Duodenal mucosa (tissue), 2 donors: ENCODE data around the gene LRRC52.

Experiments used
- H3K27ac ChIP-seq: one replicate; pipeline ENCODE4 v1.7.0; 2013; ENCODE audit warnings: low read depth, low read length
- H3K27me3 ChIP-seq, 2 donors: one replicate each; pipeline ENCODE4 v1.7.0; 2013; ENCODE audit warnings: low read length in 2 of 2, control low read depth in 1 of 2; ENCODE audit not compliant: insufficient read depth in 2 of 2, control insufficient read depth in 1 of 2
- H3K36me3 ChIP-seq, 2 donors: one replicate each; pipeline ENCODE4 v1.7.0; 2013; ENCODE audit warnings: low read length in 2 of 2, control low read depth in 1 of 2; ENCODE audit not compliant: insufficient read depth in 2 of 2, control insufficient read depth in 1 of 2
- H3K4me1 ChIP-seq, 2 donors: one replicate each; pipeline ENCODE4 v1.7.0; 2013; ENCODE audit warnings: low read length in 2 of 2, control low read depth in 1 of 2; ENCODE audit not compliant: insufficient read depth in 2 of 2, control insufficient read depth in 1 of 2
- H3K4me3 ChIP-seq, 2 donors: one replicate each; pipeline ENCODE4 v1.7.0; 2013; ENCODE audit warnings: low read length in 2 of 2, low read depth in 1 of 2
- H3K9ac ChIP-seq, 2 donors: one replicate each; pipeline ENCODE4 v1.7.0; 2013; ENCODE audit warnings: low read length in 2 of 2, low read depth in 1 of 2
- H3K9me3 ChIP-seq, 2 donors: one replicate each; pipeline ENCODE4 v1.7.0; 2013; ENCODE audit warnings: low read length in 2 of 2, control low read depth in 1 of 2; ENCODE audit not compliant: control insufficient read depth in 1 of 2

Gene LRRC52, protein sequence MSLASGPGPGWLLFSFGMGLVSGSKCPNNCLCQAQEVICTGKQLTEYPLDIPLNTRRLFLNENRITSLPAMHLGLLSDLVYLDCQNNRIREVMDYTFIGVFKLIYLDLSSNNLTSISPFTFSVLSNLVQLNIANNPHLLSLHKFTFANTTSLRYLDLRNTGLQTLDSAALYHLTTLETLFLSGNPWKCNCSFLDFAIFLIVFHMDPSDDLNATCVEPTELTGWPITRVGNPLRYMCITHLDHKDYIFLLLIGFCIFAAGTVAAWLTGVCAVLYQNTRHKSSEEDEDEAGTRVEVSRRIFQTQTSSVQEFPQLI

DNA sequence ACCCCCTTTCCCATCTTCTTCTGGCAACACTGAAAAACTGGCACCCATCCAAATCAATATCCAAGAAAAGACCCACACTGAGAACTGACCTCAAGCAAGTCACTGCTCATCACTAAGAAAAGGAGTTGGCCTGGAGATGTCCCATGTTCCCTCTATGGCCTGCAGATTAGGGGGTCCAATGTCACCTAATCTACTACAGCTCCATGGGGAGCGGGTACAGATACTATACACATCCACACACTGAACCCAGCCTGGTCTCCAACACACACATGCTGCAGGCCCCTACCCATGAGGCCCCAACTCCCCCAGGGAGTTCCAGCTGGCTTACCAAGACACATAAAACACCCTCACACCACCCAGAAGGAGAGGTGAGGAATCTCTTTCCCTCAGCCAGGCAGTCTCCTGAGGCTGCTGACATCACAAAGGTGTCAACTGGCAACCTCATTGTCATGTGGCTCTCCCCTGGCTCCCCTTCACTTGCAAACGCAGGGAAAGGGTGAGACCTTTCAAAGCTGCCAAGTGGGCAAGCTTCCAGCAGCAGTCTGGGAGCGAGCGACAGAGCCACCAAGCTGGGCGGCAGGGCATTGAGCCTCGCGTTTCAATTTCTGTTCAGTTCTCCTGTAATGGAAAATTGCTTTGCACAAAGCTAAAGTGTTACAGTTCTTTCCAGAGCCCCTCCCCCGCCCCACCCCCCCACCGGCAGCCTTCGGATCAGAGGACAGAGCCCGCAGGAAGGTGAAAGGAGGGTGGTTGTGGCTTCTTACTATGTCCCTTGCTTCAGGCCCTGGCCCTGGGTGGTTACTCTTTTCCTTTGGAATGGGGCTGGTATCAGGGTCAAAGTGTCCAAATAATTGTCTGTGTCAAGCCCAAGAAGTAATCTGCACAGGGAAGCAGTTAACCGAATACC lies at the start of gene LRRC52:
TSS of gene LRRC52 (plus strand) at position 469 of the 907 bp plus-strand sequence. CDS start at position 766, 297 bp downstream.
- H3K9me3 ChIP-seq, result no peaks in the 10 kb centered on the region
- peaks cover 0 to 3% of the 10 kb centered on the region in 2 donors for H3K27me3 ChIP-seq
- no peaks in the 10 kb centered on the region for H3K36me3 ChIP-seq
- no peak within 1 kb of the TSS for H3K9ac ChIP-seq
- H3K4me3 ChIP-seq, result no peak within 1 kb of the TSS
- H3K27ac ChIP-seq, result no peak within 1 kb of the TSS
- H3K4me1 ChIP-seq, result peaks cover 0 to 3% of the 10 kb centered on the region in 2 donors

DNA sequence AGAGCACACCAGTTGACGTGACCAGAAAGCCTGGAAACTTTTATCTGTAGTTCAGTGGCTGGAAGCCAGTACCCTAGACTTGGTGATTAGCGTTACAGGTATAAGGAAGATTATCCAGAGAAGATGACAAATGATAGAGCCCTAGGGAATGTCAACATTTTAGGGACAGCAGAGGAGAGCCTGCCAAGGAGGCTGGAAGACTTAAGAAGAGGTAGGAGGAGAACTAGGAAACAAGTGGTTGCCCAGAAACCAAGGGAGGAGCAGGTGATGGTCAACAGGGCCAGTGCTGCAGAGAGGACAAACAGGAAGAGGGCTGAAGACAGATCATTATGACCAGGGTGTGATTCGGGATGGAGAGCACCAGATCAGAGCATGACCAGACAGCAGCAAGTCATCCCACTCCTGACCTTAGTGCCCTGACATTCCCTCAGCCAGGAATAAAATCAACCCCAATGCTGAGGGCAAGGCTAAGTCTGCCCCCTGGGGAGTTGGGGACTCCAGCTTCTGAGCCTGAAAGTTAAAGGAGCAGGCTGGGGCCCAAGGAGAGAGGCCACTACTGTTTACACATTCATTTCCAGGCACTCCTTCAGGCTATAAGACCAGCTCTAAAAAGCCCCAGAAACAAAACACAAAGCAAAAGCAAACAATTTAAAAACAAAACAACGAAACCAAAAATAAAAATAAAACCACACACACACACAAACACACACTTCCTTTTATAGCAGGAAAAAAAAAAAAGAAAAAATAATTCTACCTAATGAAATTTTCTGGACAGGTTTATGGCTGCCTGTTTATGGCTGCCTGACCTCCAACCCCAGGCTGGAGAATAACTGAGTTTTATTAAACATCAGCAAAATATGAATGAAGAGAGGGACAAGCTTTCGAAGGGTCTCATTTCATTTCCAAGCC lies 48.6 kb upstream of the LRRC52 start:
- H3K9me3 ChIP-seq, result no peaks in the 10 kb centered on the region
- H3K27ac ChIP-seq, result no peak overlapping the region
- no peaks in the 10 kb centered on the region for H3K36me3 ChIP-seq
- H3K4me1 ChIP-seq, result no peaks in the 10 kb centered on the region
- H3K27me3 ChIP-seq, result no peaks in the 10 kb centered on the region
- no peak overlapping the region for H3K9ac ChIP-seq
- H3K4me3 ChIP-seq, result no peak overlapping the region

DNA sequence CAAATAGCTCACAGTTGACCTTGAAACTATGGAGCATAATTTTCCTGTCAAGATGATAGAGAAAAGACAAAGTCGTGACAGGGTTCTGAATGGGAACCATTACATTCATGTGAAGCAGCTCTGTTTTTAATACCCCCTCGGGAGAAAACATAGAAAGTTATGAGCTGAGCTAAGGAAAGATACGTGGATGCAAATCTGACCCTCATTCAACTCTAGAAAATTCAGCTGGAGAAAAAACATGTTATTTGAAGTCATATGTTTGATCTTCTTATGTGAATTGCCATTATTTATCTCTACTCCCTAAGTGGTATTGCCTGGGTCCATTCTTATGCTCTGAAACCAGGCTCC lies 48.0 kb upstream of the LRRC52 start:
- Histone ChIP-seq H3K9ac (no peak overlapping the region), H3K36me3 (no peaks in the 10 kb centered on the region), H3K4me3 (no peak overlapping the region), H3K27ac (no peak overlapping the region), H3K9me3 (no peaks in the 10 kb centered on the region), H3K4me1 (no peaks in the 10 kb centered on the region), H3K27me3 (no peaks in the 10 kb centered on the region)

DNA sequence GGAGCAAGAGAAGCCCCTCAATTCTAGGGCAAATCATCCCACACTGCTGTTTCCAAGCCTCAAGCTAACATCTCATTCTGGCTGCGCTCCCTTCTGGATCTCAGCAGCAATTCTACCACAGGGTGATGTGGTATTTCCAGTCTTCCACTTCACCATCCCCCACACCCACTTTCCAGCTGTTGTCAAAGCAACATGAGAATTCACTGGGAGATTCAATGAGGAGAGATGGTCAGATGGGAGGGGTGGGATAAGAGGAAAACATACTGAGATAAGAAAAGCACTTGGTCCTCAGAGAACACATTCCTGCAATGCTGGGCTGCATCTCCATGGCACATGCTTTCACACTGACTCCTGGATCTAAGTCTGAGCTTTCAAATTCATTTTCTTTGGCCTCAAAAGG lies 47.3 kb upstream of the LRRC52 start:
- no peaks in the 10 kb centered on the region for H3K27me3 ChIP-seq
- no peak overlapping the region for H3K27ac ChIP-seq

DNA sequence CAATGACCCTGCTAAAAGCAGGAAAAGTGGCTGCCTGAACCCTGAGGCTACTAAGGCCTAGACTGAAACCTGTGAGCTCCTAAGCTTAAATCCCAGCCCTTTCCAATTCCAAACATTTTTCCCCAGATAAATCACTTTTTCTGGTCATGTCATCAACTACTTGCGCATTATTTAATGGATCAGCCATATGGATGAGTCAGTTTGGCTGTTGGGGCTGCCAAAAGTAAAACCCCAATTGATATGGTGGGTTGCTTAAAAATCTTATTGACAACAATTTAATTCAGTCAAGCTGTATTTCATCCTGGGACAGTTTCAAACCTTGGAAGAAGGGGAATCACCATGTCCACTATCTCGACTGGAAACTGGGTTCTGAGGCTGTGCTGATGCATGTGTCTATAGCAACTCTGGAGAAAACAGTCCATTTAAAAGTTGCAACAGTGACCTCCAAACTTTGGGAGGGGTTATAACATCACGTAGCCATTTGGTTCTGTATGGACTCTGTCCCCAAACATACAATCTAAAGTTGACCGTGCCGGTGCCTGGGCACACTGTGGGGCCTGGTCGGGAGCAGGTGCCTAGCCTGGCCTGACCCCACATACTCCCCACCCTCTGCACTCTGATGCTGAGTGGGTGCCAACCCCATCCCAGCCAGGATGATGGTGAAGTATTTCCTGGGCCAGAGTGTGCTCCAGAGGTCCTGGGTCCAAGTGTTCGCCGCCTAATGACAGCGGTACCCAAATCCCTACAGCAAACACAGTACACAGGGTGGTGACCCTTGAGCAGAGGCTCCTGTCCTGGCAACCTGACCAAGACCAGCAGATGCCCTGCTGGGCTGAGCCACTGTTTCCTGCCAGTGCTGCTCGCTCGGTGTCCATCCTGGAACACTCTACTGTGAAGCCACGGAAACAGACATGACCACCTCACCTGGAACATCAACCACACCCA lies 46.5 kb upstream of the LRRC52 start:
- Histone ChIP-seq H3K4me3 (no peak overlapping the region), H3K27me3 (no peaks in the 10 kb centered on the region), H3K9me3 (no peaks in the 10 kb centered on the region), H3K36me3 (no peaks in the 10 kb centered on the region), H3K9ac (no peak overlapping the region), H3K4me1 (no peaks in the 10 kb centered on the region), H3K27ac (no peak overlapping the region)

More for the DNA sequence above, 47.3 kb upstream of the LRRC52 start:
- H3K4me3 ChIP-seq, result no peak overlapping the region
- H3K9me3 ChIP-seq, result no peaks in the 10 kb centered on the region
- no peaks in the 10 kb centered on the region for H3K36me3 ChIP-seq
- no peak overlapping the region for H3K9ac ChIP-seq
- H3K4me1 ChIP-seq, result no peaks in the 10 kb centered on the region

DNA sequence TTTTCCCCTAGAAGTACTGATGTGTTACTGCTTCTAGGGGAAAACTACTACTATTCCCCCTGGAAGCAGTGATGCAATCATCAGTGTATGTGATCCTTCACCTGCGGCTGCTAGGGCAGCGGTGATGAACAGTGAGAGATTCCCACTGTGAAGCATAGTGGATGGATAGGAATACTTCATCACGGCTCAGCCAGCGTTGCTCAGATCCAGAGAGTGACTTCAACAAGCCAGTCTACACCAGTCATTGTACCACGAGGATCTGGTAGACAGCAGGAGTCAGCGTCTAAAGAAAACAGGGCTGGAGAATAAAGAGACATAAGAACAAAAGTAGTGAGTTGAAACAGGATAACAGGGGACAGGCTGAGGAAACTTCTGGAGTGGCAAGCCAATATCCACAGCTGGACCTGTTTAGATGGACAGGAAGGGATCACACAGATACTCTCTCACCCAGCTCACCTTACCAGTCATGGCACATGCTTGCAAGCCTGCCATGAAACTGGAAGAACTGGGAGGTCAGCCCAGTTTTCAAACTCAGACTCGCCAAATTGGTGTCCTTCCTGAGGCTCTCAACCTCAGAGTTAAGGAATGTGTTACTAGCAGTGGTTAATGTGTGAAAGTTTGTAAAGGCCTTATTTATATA lies 42.4 kb upstream of the LRRC52 start:
- Histone ChIP-seq H3K9ac (no peak overlapping the region), H3K4me3 (no peak overlapping the region)

DNA sequence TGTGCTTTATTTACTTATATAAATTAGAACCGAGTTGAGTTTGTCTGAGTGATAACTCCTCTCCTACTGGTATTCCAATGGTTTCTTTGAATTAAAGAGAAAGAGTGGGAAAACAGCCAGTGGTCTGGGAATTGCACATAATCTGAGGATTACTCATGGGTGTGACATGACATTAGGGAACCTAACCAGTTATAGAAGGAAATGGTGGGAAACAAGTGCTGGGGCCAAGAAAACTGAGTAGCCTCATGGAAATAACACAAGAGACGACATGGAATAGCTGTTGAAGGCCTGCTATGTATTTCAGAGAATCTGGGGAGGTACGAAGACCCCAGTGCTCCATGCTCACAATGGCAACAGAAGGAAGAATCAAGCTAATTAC lies 41.8 kb upstream of the LRRC52 start:
- no peaks in the 10 kb centered on the region for H3K36me3 ChIP-seq
- no peaks in the 10 kb centered on the region for H3K4me1 ChIP-seq
- H3K27me3 ChIP-seq, result no peaks in the 10 kb centered on the region
- H3K4me3 ChIP-seq, result no peak overlapping the region
- no peak overlapping the region for H3K27ac ChIP-seq
- H3K9ac ChIP-seq, result no peak overlapping the region
- no peaks in the 10 kb centered on the region for H3K9me3 ChIP-seq

More for the DNA sequence above, 42.4 kb upstream of the LRRC52 start:
- no peaks in the 10 kb centered on the region for H3K9me3 ChIP-seq
- no peaks in the 10 kb centered on the region for H3K36me3 ChIP-seq
- no peaks in the 10 kb centered on the region for H3K4me1 ChIP-seq
- no peak overlapping the region for H3K27ac ChIP-seq
- no peaks in the 10 kb centered on the region for H3K27me3 ChIP-seq

DNA sequence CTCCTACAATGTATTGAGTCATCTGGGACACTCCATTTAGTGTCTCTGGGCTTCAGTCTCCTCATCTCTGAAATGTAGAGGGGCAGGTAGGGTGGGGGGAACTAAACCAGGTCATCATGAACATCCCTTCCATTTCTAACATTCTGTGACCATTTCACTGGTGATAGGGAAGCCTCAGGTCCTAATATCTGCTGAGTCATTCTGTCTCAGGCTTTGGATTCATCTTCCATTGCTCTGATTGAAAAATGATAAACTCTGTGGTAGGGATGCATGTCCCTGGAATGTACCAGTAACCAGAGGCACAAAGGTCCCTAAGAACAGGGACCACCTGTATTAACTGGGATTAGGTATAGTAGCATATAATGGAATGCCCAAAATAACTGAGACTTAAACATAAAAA lies 36.2 kb upstream of the LRRC52 start:
- Histone ChIP-seq H3K27ac (no peak overlapping the region), H3K9ac (no peak overlapping the region), H3K27me3 (no peaks in the 10 kb centered on the region), H3K4me1 (no peaks in the 10 kb centered on the region), H3K36me3 (no peaks in the 10 kb centered on the region), H3K9me3 (no peaks in the 10 kb centered on the region), H3K4me3 (no peak overlapping the region)

DNA sequence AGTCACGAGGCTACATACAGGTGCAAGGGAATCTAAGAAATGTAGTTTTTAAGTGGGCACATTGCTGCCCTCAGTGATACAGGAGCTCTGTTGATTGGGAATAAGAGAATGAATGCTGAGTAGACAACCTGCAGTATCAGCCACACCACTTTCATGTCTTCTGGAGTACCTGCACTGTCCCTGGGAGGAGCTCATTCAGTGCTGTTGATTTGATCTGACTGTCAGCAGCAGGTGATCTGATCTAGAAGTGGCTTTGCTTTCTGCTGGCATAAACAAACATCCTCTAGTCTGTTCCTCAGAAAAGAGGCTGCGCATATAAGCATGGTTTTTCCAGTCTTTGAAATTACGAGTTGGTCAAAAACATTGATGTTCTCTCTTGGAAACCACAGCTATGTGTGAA lies 35.5 kb upstream of the LRRC52 start:
- H3K9ac ChIP-seq, result no peak overlapping the region
- H3K27me3 ChIP-seq, result no peaks in the 10 kb centered on the region
- no peaks in the 10 kb centered on the region for H3K4me1 ChIP-seq
- H3K4me3 ChIP-seq, result no peak overlapping the region
- H3K36me3 ChIP-seq, result no peaks in the 10 kb centered on the region
- no peak overlapping the region for H3K27ac ChIP-seq
- no peaks in the 10 kb centered on the region for H3K9me3 ChIP-seq
